CD4-positive, alpha-beta T cell (primary cell): ENCODE measurements around the gene HIGD1A. TPM values are rescaled to one million over a fixed set of nuclear protein-coding genes. Genes with fewer than 3 reads are reported as not detected.

ENCODE experiments used
- ATAC-seq: fragments of 200-7000 bp; cut with Tn5 transposase; one replicate; pipeline ENCODE4 v1.10.0; 2022; ENCODE audit warnings: mild to moderate bottlenecking; ENCODE audit not compliant: poor library complexity
- CTCF ChIA-PET: fragments of 350-600 bp; sonication (Branson Sonifier 250); formaldehyde crosslinking; loops from one replicate; lab custom pipeline; 2021; ENCODE audit warnings: antibody characterized with exemption, inconsistent platforms; lab: Charles Lee
- POLR2A ChIA-PET: fragments of 350-600 bp; sonication (Branson Sonifier 250); formaldehyde crosslinking; loops from one replicate; lab custom pipeline; 2021; ENCODE audit warnings: antibody characterized with exemption, inconsistent platforms; lab: Charles Lee
- DNase-seq, 14 experiments: peaks; one replicate each; pipeline ENCODE4 v3.0.0-alpha.2; 2013 to 2020; ENCODE audit warnings: mixed read lengths in 2 of 14
- H3K27ac ChIP-seq, 2 donors: one replicate each; pipeline versions ENCODE4 v1.5.1 to v1.7.0; 2013; ENCODE audit warnings: low read length in 2 of 2, low read depth in 1 of 2, mild to moderate bottlenecking in 1 of 2
- H3K27me3 ChIP-seq, 2 experiments: 1 replicate in 1 of 2; 2 replicates in 1 of 2; pipeline versions ENCODE4 v1.6.1 to v1.7.0; 2013; ENCODE audit warnings: low read length in 2 of 2, control low read depth in 1 of 2, mild to moderate bottlenecking in 1 of 2, moderate library complexity in 1 of 2; ENCODE audit not compliant: insufficient read depth in 2 of 2, control insufficient read depth in 1 of 2
- H3K36me3 ChIP-seq: one replicate; pipeline ENCODE4 v1.6.1; 2013; ENCODE audit warnings: low read length, control low read depth; ENCODE audit not compliant: insufficient read depth
- H3K4me1 ChIP-seq: one replicate; pipeline ENCODE4 v1.6.1; 2013; ENCODE audit warnings: low read length, control low read depth; ENCODE audit not compliant: insufficient read depth
- H3K4me3 ChIP-seq: one replicate; pipeline ENCODE4 v1.5.1; 2013; ENCODE audit warnings: mild to moderate bottlenecking, low read length, moderate library complexity
- H3K9me3 ChIP-seq, 2 experiments: 1 replicate in 1 of 2; 2 replicates in 1 of 2; pipeline versions ENCODE4 v1.6.1 to v1.7.0; 2013; ENCODE audit warnings: low read length in 2 of 2, mild to moderate bottlenecking in 2 of 2, control low read depth in 1 of 2, moderate library complexity in 1 of 2; ENCODE audit not compliant: control insufficient read depth in 1 of 2, insufficient read depth in 1 of 2
- H3K27ac Mint-ChIP-seq: one replicate; pipeline ENCODE4 v1.8.0; 2020; ENCODE audit warnings: mixed read lengths
- H3K27me3 Mint-ChIP-seq: one replicate; pipeline ENCODE4 v1.8.0; 2021; ENCODE audit warnings: mixed read lengths
- H3K36me3 Mint-ChIP-seq: one replicate; pipeline ENCODE4 v1.8.0; 2021; ENCODE audit warnings: low read depth, mixed read lengths
- H3K4me1 Mint-ChIP-seq: one replicate; pipeline ENCODE4 v1.8.0; 2021; ENCODE audit warnings: low read depth, mixed read lengths
- H3K4me3 Mint-ChIP-seq: one replicate; pipeline ENCODE4 v1.8.0; 2020; ENCODE audit warnings: mild to moderate bottlenecking, mixed read lengths
- H3K9me3 Mint-ChIP-seq: one replicate; pipeline ENCODE4 v1.8.0; 2020; ENCODE audit warnings: mixed read lengths
- intact Hi-C, 2 experiments: fragments of 100-400 bp; cut with DNase I in 1 of 2; cut with micrococcal nuclease in 1 of 2; formaldehyde crosslinking; loops; one replicate each; pipeline versions ENCODE4 v1.15.1 to v1.9.0; 2023 to 2025; cut with DNase I, micrococcal nuclease
- total RNA-seq, 174 experiments: library from RNA in 2 of 174; stranded (reverse) in 2 of 174; gene quantifications; one replicate each; pipeline ENCODE4 v1.2.3 and lab custom pipeline; 2021 to 2026
- TF ChIP-seq, protein P1 (sequence below): fragments of 200-600 bp; IDR thresholded peaks from one replicate; pipeline ENCODE4 v1.8.0; 2022; ENCODE audit warnings: antibody characterized with exemption, mild to moderate bottlenecking

Gene HIGD1A
- total RNA-seq, 2 experiments from 2014 or later: 9.3 to 11.3 TPM

DNA sequence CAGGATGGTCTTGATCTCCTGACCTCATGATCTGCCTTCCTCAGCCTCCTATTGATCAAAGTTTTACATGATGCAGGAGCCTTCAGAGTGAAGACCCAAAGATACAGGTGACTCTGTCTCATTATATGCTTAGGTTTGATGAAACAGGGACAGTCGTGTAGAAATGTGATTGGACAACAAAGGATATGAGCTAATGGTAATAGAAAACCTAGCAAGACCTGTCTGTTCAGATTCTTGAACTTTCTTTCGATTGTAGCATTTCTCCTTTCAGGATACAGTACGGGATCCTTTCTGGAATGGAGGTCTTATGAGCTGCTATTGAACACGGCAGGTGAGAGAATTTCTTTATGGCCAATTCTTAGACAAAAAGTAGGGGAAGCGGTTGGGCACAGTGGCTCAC is 4.9 kb upstream of the HIGD1A start, which contains the start of gene ACKR2:
Gene ACKR2, plus strand, starts transcription at position 244 of the 400 bp plus-strand sequence. CDS start 55,058 bp downstream, outside the sequence.
- POLR2A ChIA-PET: no interaction called here

DNA sequence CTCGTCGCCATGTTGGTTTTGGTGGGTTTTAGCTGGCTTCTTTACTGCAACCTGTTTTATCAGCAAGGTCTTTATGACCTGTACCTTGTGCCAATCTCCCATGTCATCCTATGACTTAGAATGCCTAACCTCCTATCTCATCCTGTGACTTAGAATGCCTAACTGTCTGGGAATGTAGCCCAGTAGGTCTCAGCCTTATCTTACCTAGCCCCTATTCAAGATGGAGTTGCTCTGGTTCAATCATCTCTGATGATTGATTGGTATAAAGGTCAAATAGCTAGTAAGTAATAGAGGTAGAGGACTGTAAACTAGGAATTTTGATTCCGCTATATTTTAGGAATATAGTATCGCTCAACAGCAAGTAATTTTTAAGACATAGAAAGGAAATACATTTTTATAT is 3.6 kb upstream of the HIGD1A start:
- DNase-seq (no peak), ATAC-seq (no peak)
- Mint-ChIP-seq H3K4me3 (no peak overlapping the region), H3K9me3 (no peaks in the 10 kb centered on the region), H3K27ac (no peak overlapping the region), H3K36me3 (peaks cover 9% of the 10 kb centered on the region), H3K4me1 (peaks cover 28% of the 10 kb centered on the region), H3K27me3 (peaks cover 17% of the 10 kb centered on the region)
- ChIA-PET POLR2A (no interaction called here), CTCF (no interaction called here)
- H3K4me1 ChIP-seq: peaks cover 22% of the 10 kb centered on the region
- no peaks in the 10 kb centered on the region for H3K36me3 ChIP-seq
- TF ChIP-seq, protein P1, sequence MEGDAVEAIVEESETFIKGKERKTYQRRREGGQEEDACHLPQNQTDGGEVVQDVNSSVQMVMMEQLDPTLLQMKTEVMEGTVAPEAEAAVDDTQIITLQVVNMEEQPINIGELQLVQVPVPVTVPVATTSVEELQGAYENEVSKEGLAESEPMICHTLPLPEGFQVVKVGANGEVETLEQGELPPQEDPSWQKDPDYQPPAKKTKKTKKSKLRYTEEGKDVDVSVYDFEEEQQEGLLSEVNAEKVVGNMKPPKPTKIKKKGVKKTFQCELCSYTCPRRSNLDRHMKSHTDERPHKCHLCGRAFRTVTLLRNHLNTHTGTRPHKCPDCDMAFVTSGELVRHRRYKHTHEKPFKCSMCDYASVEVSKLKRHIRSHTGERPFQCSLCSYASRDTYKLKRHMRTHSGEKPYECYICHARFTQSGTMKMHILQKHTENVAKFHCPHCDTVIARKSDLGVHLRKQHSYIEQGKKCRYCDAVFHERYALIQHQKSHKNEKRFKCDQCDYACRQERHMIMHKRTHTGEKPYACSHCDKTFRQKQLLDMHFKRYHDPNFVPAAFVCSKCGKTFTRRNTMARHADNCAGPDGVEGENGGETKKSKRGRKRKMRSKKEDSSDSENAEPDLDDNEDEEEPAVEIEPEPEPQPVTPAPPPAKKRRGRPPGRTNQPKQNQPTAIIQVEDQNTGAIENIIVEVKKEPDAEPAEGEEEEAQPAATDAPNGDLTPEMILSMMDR: no peak
- H3K27ac ChIP-seq: no peak overlapping the region
- intact Hi-C loops: loop anchor here in 1 of 2 experiments (10.0 kb wide), 1 partner anchor 297 kb away; the partner anchor contains the start of gene POMGNT2
- peaks cover 4% of the 10 kb centered on the region in 2 experiments for H3K27me3 ChIP-seq
- H3K4me3 ChIP-seq: no peak overlapping the region
- no peaks in the 10 kb centered on the region for H3K9me3 ChIP-seq

More for the DNA sequence above, 4.9 kb upstream of the HIGD1A start, which contains the start of gene ACKR2:
- peaks cover 11% of the 10 kb centered on the region for H3K4me1 ChIP-seq
- DNase-seq: no peak
- Mint-ChIP-seq H3K27me3 (peaks cover 17% of the 10 kb centered on the region), H3K36me3 (peaks cover 3% of the 10 kb centered on the region), H3K27ac (no peak within 1 kb of the TSS), H3K9me3 (no peaks in the 10 kb centered on the region), H3K4me3 (no peak within 1 kb of the TSS), H3K4me1 (peaks cover 16% of the 10 kb centered on the region)
- no peak within 1 kb of the TSS for H3K4me3 ChIP-seq
- H3K36me3 ChIP-seq: no peaks in the 10 kb centered on the region
- peaks cover 4% of the 10 kb centered on the region in 2 experiments for H3K27me3 ChIP-seq
- ATAC-seq: no peak
- no peaks in the 10 kb centered on the region for H3K9me3 ChIP-seq
- TF ChIP-seq, protein P1: no peak
- intact Hi-C loops: loop anchor here in 1 of 2 experiments (10.0 kb wide), 1 partner anchor 296 kb away; the partner anchor contains the start of gene POMGNT2
- CTCF ChIA-PET: no interaction called here
- H3K27ac ChIP-seq: no peak within 1 kb of the TSS

DNA sequence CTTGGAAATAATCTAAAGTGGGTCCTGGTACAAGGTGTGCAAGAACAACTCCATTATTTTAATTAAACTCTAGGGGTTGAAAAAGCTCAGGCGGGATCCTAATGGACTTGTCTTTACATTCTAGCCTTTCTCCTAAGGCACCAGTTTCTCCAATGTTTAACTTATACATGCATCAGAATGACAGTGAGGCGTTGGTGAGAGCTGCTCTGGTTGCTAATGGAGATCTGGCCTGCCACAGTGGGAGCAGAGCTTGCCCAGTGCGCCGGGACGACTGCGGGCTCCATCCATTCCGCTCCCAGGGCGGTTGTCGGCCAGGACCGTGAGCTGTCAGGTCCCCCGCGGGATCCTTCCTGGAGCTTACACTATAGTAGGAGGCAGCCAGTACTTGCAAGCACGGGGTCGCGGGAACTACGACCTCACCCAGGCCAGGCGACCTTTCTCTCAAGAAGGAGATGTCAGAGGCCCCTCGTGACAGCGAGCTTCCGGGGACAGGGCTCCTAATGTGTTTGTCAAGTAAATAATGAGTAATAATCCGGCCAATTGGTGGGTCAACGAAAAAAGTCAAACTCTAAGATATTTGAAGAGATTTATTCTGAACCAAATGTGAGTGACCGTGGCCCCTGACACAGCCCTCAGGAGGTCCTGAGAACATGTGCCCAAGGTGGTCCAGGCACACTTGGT is 991 bp upstream of the HIGD1A start:
- Histone ChIP-seq H3K27me3 (peaks cover 4% of the 10 kb centered on the region in 2 experiments), H3K4me1 (peaks cover 26% of the 10 kb centered on the region), H3K9me3 (no peaks in the 10 kb centered on the region), H3K4me3 (peak overlapping the region; percentile 92), H3K36me3 (no peaks in the 10 kb centered on the region), H3K27ac (no peak overlapping the region)
- peak overlapping the region; percentile 99 for H3K4me3 Mint-ChIP-seq
- ChIA-PET CTCF (interaction anchor here (1.1 to 1.9 kb wide), 4 partner anchors 9 to 76 kb away, joined by 3 to 8 read pairs (median 5); no protein-coding TSS in a partner anchor), POLR2A (interaction anchor here (0.5 kb wide), 1 partner anchor 204 kb away, joined by 3 read pairs; no protein-coding TSS in a partner anchor)
- H3K4me1 Mint-ChIP-seq: peaks cover 47% of the 10 kb centered on the region
- DNase-seq: peak in 3 of 14 experiments; percentile 15 to 34 (median 34)
- H3K27me3 Mint-ChIP-seq: peaks cover 17% of the 10 kb centered on the region
- intact Hi-C loops: loop anchor here in 1 of 2 experiments (10.0 kb wide), 1 partner anchor 300 kb away; the partner anchor contains the start of gene POMGNT2
- TF ChIP-seq, protein P1: no peak
- no peaks in the 10 kb centered on the region for H3K9me3 Mint-ChIP-seq
- ATAC-seq: no peak
- H3K36me3 Mint-ChIP-seq: peaks cover 12% of the 10 kb centered on the region
- H3K27ac Mint-ChIP-seq: peak overlapping the region; percentile 97
